NCI-H1105 (cell line): ENCODE data around the gene STXBP6.
A peak's percentile ranks its signal among the peaks of the same experiment; 100 is the strongest.

Source experiments
- DNase-seq: peaks from one replicate; lab custom pipeline; 2025; lab: John Stamatoyannopoulos, UW

The STXBP6 gene

GRCh38 chr14:24915958-24916595 is 133.9 kb downstream of the STXBP6 start:
- no peak for DNase-seq

GRCh38 chr14:24915403-24915921 is 134.5 kb downstream of the STXBP6 start:
- no peak for DNase-seq

GRCh38 chr14:24913746-24914145 is 136.2 kb downstream of the STXBP6 start:
- DNase-seq: no peak

GRCh38 chr14:24913021-24913420 is 136.9 kb downstream of the STXBP6 start:
- no peak for DNase-seq

- DNase-seq: peak; percentile 12
These were observed 138.4 kb downstream of the STXBP6 start for GRCh38 chr14:24911324-24912109.

- no peak for DNase-seq
These were observed 139.4 kb downstream of the STXBP6 start for GRCh38 chr14:24910408-24910986.

GRCh38 chr14:24909523-24910302 is 140.2 kb downstream of the STXBP6 start:
- DNase-seq: no peak

- DNase-seq: no peak
These were observed 141.2 kb downstream of the STXBP6 start for GRCh38 chr14:24908592-24909236.

- DNase-seq: no peak
These were observed 145.4 kb downstream of the STXBP6 start for GRCh38 chr14:24904533-24904932.

GRCh38 chr14:24903337-24903736 is 146.6 kb downstream of the STXBP6 start:
- DNase-seq: no peak

- DNase-seq: no peak
These were observed 149.5 kb downstream of the STXBP6 start for GRCh38 chr14:24900269-24901100.

- DNase-seq: no peak
These were observed 152.2 kb downstream of the STXBP6 start for GRCh38 chr14:24897793-24898192.

GRCh38 chr14:24895622-24896021 is 154.3 kb downstream of the STXBP6 start:
- DNase-seq: no peak

- DNase-seq: no peak
These were observed 154.7 kb downstream of the STXBP6 start for GRCh38 chr14:24895243-24895583.

- no peak for DNase-seq
These were observed 155.2 kb downstream of the STXBP6 start for GRCh38 chr14:24894583-24895242.

GRCh38 chr14:24892497-24893051 is 157.4 kb downstream of the STXBP6 start:
- no peak for DNase-seq

GRCh38 chr14:24891987-24892496 is 157.9 kb downstream of the STXBP6 start:
- no peak for DNase-seq

- no peak for DNase-seq
These were observed 159.2 kb downstream of the STXBP6 start for GRCh38 chr14:24890716-24891115.

GRCh38 chr14:24889843-24890242 is 160.1 kb downstream of the STXBP6 start:
- no peak for DNase-seq

GRCh38 chr14:24888532-24888931 is 161.4 kb downstream of the STXBP6 start:
- no peak for DNase-seq
